ENCODE measurements around the gene DGKD. TPM values are rescaled to one million over a fixed set of nuclear protein-coding genes. Genes with fewer than 3 reads are reported as not detected.

Gene DGKD
- total and polyA plus RNA-seq, 7 experiments from 2014 or later: 25.8 to 252 (median 206) TPM

GRCh38 chr2:233453916-233454315, 99.6 kb downstream of the DGKD start:
- H3K9me3 Mint-ChIP-seq: no peaks in the 10 kb centered on the region
- peaks cover 0 to 5% (median 0%) of the 10 kb centered on the region in 7 donors for H3K4me1 Mint-ChIP-seq
- Histone ChIP-seq H3K9me3 (ENCODE audit: control insufficient read depth in 2 of 3, low read length in 3 of 3) (no peaks in the 10 kb centered on the region), H3K4me1 (ENCODE audit: control insufficient read depth in 2 of 2, insufficient read depth in 2 of 2, low read length in 2 of 2) (no peaks in the 10 kb centered on the region), H3K27me3 (ENCODE audit: control insufficient read depth in 2 of 2, insufficient read depth in 2 of 2, low read length in 2 of 2) (no peaks in the 10 kb centered on the region), H3K36me3 (ENCODE audit: control insufficient read depth in 2 of 3, insufficient read depth in 3 of 3, low read length in 3 of 3) (peaks cover 38 to 100% (median 69%) of the 10 kb centered on the region in 3 experiments), H3K27ac (ENCODE audit: low read depth, low read length) (no peak overlapping the region), H3K4me3 (ENCODE audit: low read length) (no peak overlapping the region)
- peaks cover 4 to 61% (median 18%) of the 10 kb centered on the region in 5 donors for H3K36me3 Mint-ChIP-seq
- H3K27me3 Mint-ChIP-seq: no peaks in the 10 kb centered on the region
- DNase-seq (no peak), ATAC-seq (no peak)
- POLR2A ChIA-PET: no interaction called here
- CTCF ChIA-PET: no interaction called here
- H3K4me3 Mint-ChIP-seq: no peak overlapping the region
- intact Hi-C loops (cut with micrococcal nuclease): no loop called here
- peak overlapping the region in 3 of 9 donors; percentile 20 to 79 (median 66) for H3K27ac Mint-ChIP-seq

- no peak overlapping the region for H3K4me3 ChIP-seq (ENCODE audit: low read length)
- ChIA-PET CTCF (no interaction called here), POLR2A (no interaction called here)
- H3K27me3 ChIP-seq (ENCODE audit: control insufficient read depth in 2 of 2, insufficient read depth in 2 of 2, low read length in 2 of 2): no peaks in the 10 kb centered on the region
- Mint-ChIP-seq H3K36me3 (peaks cover 4 to 67% (median 23%) of the 10 kb centered on the region in 5 donors), H3K27me3 (no peaks in the 10 kb centered on the region), H3K27ac (peak overlapping the region in 1 of 9 donors; percentile 4), H3K9me3 (no peaks in the 10 kb centered on the region), H3K4me1 (peaks cover 0 to 5% (median 0%) of the 10 kb centered on the region in 7 donors), H3K4me3 (no peak overlapping the region)
- intact Hi-C loops (cut with micrococcal nuclease): no loop called here
- H3K36me3 ChIP-seq (ENCODE audit: control insufficient read depth in 2 of 3, insufficient read depth in 3 of 3, low read length in 3 of 3): peaks cover 33 to 100% (median 58%) of the 10 kb centered on the region in 3 experiments
- H3K4me1 ChIP-seq (ENCODE audit: control insufficient read depth in 2 of 2, insufficient read depth in 2 of 2, low read length in 2 of 2): no peaks in the 10 kb centered on the region
- no peak for ATAC-seq
- H3K27ac ChIP-seq (ENCODE audit: low read depth, low read length): no peak overlapping the region
- no peak for DNase-seq
- no peaks in the 10 kb centered on the region for H3K9me3 ChIP-seq (ENCODE audit: control insufficient read depth in 2 of 3, low read length in 3 of 3)
These were observed 100.7 kb downstream of the DGKD start for GRCh38 chr2:233455006-233455405.

- CTCF ChIA-PET: interaction anchor here (0.6 kb wide), 1 partner anchor 1046 kb away, joined by 5 read pairs; no protein-coding TSS in a partner anchor
- no peaks in the 10 kb centered on the region for H3K4me1 ChIP-seq (ENCODE audit: control insufficient read depth in 2 of 2, insufficient read depth in 2 of 2, low read length in 2 of 2)
- intact Hi-C loops (cut with micrococcal nuclease): no loop called here
- no peak overlapping the region for H3K4me3 Mint-ChIP-seq
- no peak overlapping the region for H3K4me3 ChIP-seq (ENCODE audit: low read length)
- POLR2A ChIA-PET: interaction anchor here (1.3 kb wide), 1 partner anchor 8 kb away, joined by 3 read pairs; no protein-coding TSS in a partner anchor
- H3K27ac ChIP-seq (ENCODE audit: low read depth, low read length): no peak overlapping the region
- H3K27ac Mint-ChIP-seq: peak overlapping the region in 3 of 9 donors; percentile 4 to 53 (median 46)
- H3K27me3 Mint-ChIP-seq: no peaks in the 10 kb centered on the region
- peaks cover 32 to 100% (median 55%) of the 10 kb centered on the region in 3 experiments for H3K36me3 ChIP-seq (ENCODE audit: control insufficient read depth in 2 of 3, insufficient read depth in 3 of 3, low read length in 3 of 3)
- H3K9me3 ChIP-seq (ENCODE audit: control insufficient read depth in 2 of 3, low read length in 3 of 3): no peaks in the 10 kb centered on the region
- no peaks in the 10 kb centered on the region for H3K27me3 ChIP-seq (ENCODE audit: control insufficient read depth in 2 of 2, insufficient read depth in 2 of 2, low read length in 2 of 2)
- H3K4me1 Mint-ChIP-seq: peaks cover 0 to 5% (median 0%) of the 10 kb centered on the region in 7 donors
- no peaks in the 10 kb centered on the region for H3K9me3 Mint-ChIP-seq
- DNase-seq: no peak
- H3K36me3 Mint-ChIP-seq: peaks cover 4 to 69% (median 24%) of the 10 kb centered on the region in 5 donors
- ATAC-seq: no peak
These were observed 101.2 kb downstream of the DGKD start for GRCh38 chr2:233455491-233455890.

GRCh38 chr2:233456111-233456510, 101.8 kb downstream of the DGKD start:
- Mint-ChIP-seq H3K27me3 (no peaks in the 10 kb centered on the region), H3K4me1 (peaks cover 0 to 5% (median 0%) of the 10 kb centered on the region in 7 donors), H3K36me3 (peaks cover 4 to 66% (median 24%) of the 10 kb centered on the region in 5 donors), H3K27ac (peak overlapping the region in 2 of 9 donors; percentile 12 to 70), H3K9me3 (no peaks in the 10 kb centered on the region), H3K4me3 (no peak overlapping the region)
- intact Hi-C loops (cut with micrococcal nuclease): no loop called here
- Histone ChIP-seq H3K4me1 (ENCODE audit: control insufficient read depth in 2 of 2, insufficient read depth in 2 of 2, low read length in 2 of 2) (no peaks in the 10 kb centered on the region), H3K36me3 (ENCODE audit: control insufficient read depth in 2 of 3, insufficient read depth in 3 of 3, low read length in 3 of 3) (peaks cover 32 to 100% (median 49%) of the 10 kb centered on the region in 3 experiments), H3K27me3 (ENCODE audit: control insufficient read depth in 2 of 2, insufficient read depth in 2 of 2, low read length in 2 of 2) (no peaks in the 10 kb centered on the region), H3K9me3 (ENCODE audit: control insufficient read depth in 2 of 3, low read length in 3 of 3) (no peaks in the 10 kb centered on the region), H3K27ac (ENCODE audit: low read depth, low read length) (no peak overlapping the region), H3K4me3 (ENCODE audit: low read length) (no peak overlapping the region)
- ATAC-seq (no peak), DNase-seq (no peak)
- POLR2A ChIA-PET: interaction anchor here (1.3 kb wide), 1 partner anchor 9 kb away, joined by 3 read pairs; no protein-coding TSS in a partner anchor
- CTCF ChIA-PET: interaction anchor here (0.6 to 1.4 kb wide), 2 partner anchors 51 to 1045 kb away, joined by 4 to 5 read pairs; no protein-coding TSS in a partner anchor

DNA sequence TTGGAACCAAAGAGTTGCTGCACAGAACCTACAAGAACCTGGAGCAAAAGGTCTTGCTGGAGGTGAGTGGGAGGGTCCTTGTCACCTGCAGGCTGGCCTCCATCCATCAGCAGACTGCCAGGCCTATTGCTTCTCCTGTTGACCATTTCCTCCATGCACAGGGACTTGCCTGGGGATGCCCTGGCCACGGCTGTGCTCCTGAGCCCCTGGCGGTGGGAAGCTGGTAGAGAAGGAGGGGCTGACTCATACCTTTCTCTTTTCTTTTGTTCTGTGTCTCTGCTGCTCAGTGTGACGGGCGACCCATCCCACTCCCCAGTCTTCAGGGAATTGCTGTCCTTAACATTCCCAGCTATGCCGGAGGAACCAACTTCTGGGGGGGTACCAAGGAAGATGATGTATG, 102.6 kb downstream of the DGKD start:
- Mint-ChIP-seq H3K4me1 (peaks cover 0 to 5% (median 0%) of the 10 kb centered on the region in 7 donors), H3K36me3 (peaks cover 8 to 70% (median 28%) of the 10 kb centered on the region in 5 donors), H3K27me3 (no peaks in the 10 kb centered on the region), H3K27ac (peak overlapping the region in 3 of 9 donors; percentile 12 to 72 (median 14)), H3K9me3 (no peaks in the 10 kb centered on the region), H3K4me3 (no peak overlapping the region)
- ChIA-PET CTCF (interaction anchor here (1.4 kb wide), 1 partner anchor 52 kb away, joined by 4 read pairs; no protein-coding TSS in a partner anchor), POLR2A (interaction anchor here (0.7 to 1.3 kb wide), 4 partner anchors 10 to 125 kb away, joined by 3 read pairs; no protein-coding TSS in a partner anchor)
- Histone ChIP-seq H3K4me3 (ENCODE audit: low read length) (no peak overlapping the region), H3K27ac (ENCODE audit: low read depth, low read length) (no peak overlapping the region), H3K4me1 (ENCODE audit: control insufficient read depth in 2 of 2, insufficient read depth in 2 of 2, low read length in 2 of 2) (no peaks in the 10 kb centered on the region), H3K9me3 (ENCODE audit: control insufficient read depth in 2 of 3, low read length in 3 of 3) (no peaks in the 10 kb centered on the region), H3K27me3 (ENCODE audit: control insufficient read depth in 2 of 2, insufficient read depth in 2 of 2, low read length in 2 of 2) (no peaks in the 10 kb centered on the region), H3K36me3 (ENCODE audit: control insufficient read depth in 2 of 3, insufficient read depth in 3 of 3, low read length in 3 of 3) (peaks cover 27 to 100% (median 49%) of the 10 kb centered on the region in 3 experiments)
- no peak for DNase-seq
- intact Hi-C loops (cut with micrococcal nuclease): no loop called here
- ATAC-seq: no peak

GRCh38 chr2:233457356-233457755, 103.1 kb downstream of the DGKD start:
- no peaks in the 10 kb centered on the region for H3K9me3 ChIP-seq (ENCODE audit: control insufficient read depth in 2 of 3, low read length in 3 of 3)
- H3K27me3 ChIP-seq (ENCODE audit: control insufficient read depth in 2 of 2, insufficient read depth in 2 of 2, low read length in 2 of 2): no peaks in the 10 kb centered on the region
- H3K9me3 Mint-ChIP-seq: no peaks in the 10 kb centered on the region
- H3K4me1 ChIP-seq (ENCODE audit: control insufficient read depth in 2 of 2, insufficient read depth in 2 of 2, low read length in 2 of 2): no peaks in the 10 kb centered on the region
- H3K4me3 ChIP-seq (ENCODE audit: low read length): no peak overlapping the region
- peaks cover 10 to 70% (median 32%) of the 10 kb centered on the region in 5 donors for H3K36me3 Mint-ChIP-seq
- DNase-seq: no peak
- intact Hi-C loops (cut with micrococcal nuclease): no loop called here
- CTCF ChIA-PET: interaction anchor here (1.4 kb wide), 1 partner anchor 53 kb away, joined by 4 read pairs; no protein-coding TSS in a partner anchor
- H3K27ac ChIP-seq (ENCODE audit: low read depth, low read length): no peak overlapping the region
- peak overlapping the region in 6 of 9 donors; percentile 12 to 72 (median 50) for H3K27ac Mint-ChIP-seq
- POLR2A ChIA-PET: interaction anchor here (0.7 to 1.3 kb wide), 3 partner anchors 27 to 126 kb away, joined by 3 read pairs; no protein-coding TSS in a partner anchor
- peaks cover 0 to 2% (median 0%) of the 10 kb centered on the region in 7 donors for H3K4me1 Mint-ChIP-seq
- ATAC-seq: no peak
- H3K4me3 Mint-ChIP-seq: peak overlapping the region in 1 of 10 donors; percentile 18
- H3K36me3 ChIP-seq (ENCODE audit: control insufficient read depth in 2 of 3, insufficient read depth in 3 of 3, low read length in 3 of 3): peaks cover 25 to 100% (median 49%) of the 10 kb centered on the region in 3 experiments
- H3K27me3 Mint-ChIP-seq: no peaks in the 10 kb centered on the region

All from naive thymus-derived CD4-positive, alpha-beta T cell (primary cell).